Measurements from ENCODE around the gene LYPD8. TPM values are rescaled to one million over a fixed set of nuclear protein-coding genes. Genes with fewer than 3 reads are reported as not detected.

The LYPD8 gene
- total and polyA plus RNA-seq, 2 of the 8 experiments (the other 6 are each of a cell fraction or from before 2014, with no cell fraction given), result not detected

GRCh38 chr1:248759644-248760043, 4.1 kb upstream of the LYPD8 start (continued):
- TF ChIP-seq EZH2 (IDR thresholded peaks at IDR 0.05; ENCODE audit: low read depth, low read length, severe bottlenecking), result no peak

All from H1 (cell line).